Upper lobe of left lung (tissue), 6 donors: Measurements from ENCODE around the gene PACS2. TPM values are rescaled to one million over a fixed set of nuclear protein-coding genes. Genes with fewer than 3 reads are reported as not detected.
A peak's percentile ranks its signal among the peaks of the same experiment; 100 is the strongest.
"Not testable (repeated sequence)": the region's sequence is repeated elsewhere in the genome, so short reads cannot be mapped to it uniquely, and the experiment has no call there.

Source experiments
- ATAC-seq, 2 donors: fragments of 200-7000 bp; cut with Tn5 transposase; one replicate each; pipeline ENCODE4 v1.9.1; 2022; ENCODE audit warnings: mild to moderate bottlenecking in 2 of 2, moderate library complexity in 2 of 2; ENCODE audit not compliant: low FRiP score in 2 of 2
- DNase-seq, 2 donors: peaks; one replicate each; pipeline ENCODE4 v3.0.0-alpha.2; 2019 to 2020
- H3K27ac ChIP-seq, 4 donors: fragments of 200-600 bp; sonication (generic); one replicate each; pipeline ENCODE4 v1.5.1; 2016 to 2019
- H3K27me3 ChIP-seq, 4 donors: fragments of 200-600 bp; sonication (generic); one replicate each; pipeline ENCODE4 v1.5.1; 2017 to 2019
- H3K36me3 ChIP-seq, 4 donors: fragments of 200-600 bp; sonication (generic); one replicate each; pipeline ENCODE4 v1.5.1; 2016 to 2019
- H3K4me1 ChIP-seq, 4 donors: fragments of 200-600 bp; sonication (generic); one replicate each; pipeline ENCODE4 v1.5.1; 2018 to 2019
- H3K4me3 ChIP-seq, 4 donors: fragments of 200-600 bp; sonication (generic); one replicate each; pipeline ENCODE4 v1.5.1; 2017 to 2019; ENCODE audit warnings: mild to moderate bottlenecking in 2 of 4, moderate library complexity in 1 of 4
- H3K9me3 ChIP-seq, 4 donors: fragments of 200-600 bp; sonication (generic); one replicate each; pipeline ENCODE4 v1.5.1; 2018 to 2019
- EP300 ChIP-seq, 4 donors: sonication (generic); formaldehyde crosslinking; IDR thresholded peaks; one replicate each; pipeline ENCODE4 v1.5.1; 2017; ENCODE audit warnings: antibody characterized with exemption in 4 of 4, control low read depth in 2 of 4
- POLR2A ChIP-seq, 4 donors: fragments of 450-650 bp; IDR thresholded peaks; one replicate each; pipeline ENCODE4 v1.5.1; 2016 to 2017; ENCODE audit warnings: antibody characterized with exemption in 4 of 4, mild to moderate bottlenecking in 2 of 4
- POLR2AphosphoS5 ChIP-seq, 2 donors: sonication (generic); formaldehyde crosslinking; IDR thresholded peaks; one replicate each; pipeline ENCODE4 v1.5.1; 2017; ENCODE audit warnings: antibody characterized with exemption in 2 of 2
- WGBS, 2 donors: methylation state at CpG; one replicate each; pipeline ENCODE4 v1.1.5; 2017 to 2018; 5-methylcytosine and 5-hydroxymethylcytosine counted together
- total RNA-seq, 6 donors: library from RNA; depleted of rRNA in 4 of 6; stranded (reverse); fragments of >200 nt in 4 of 6; gene quantifications; one replicate each; pipeline versions ENCODE4 v1.1.0 to v1.2.1, GENCODE V29; 2016 to 2021
- TF ChIP-seq, protein P1 (sequence below), 6 experiments: fragments of 450-650 bp in 4 of 6; fragments of 200-600 bp in 2 of 6; sonication (generic) in 2 of 6; IDR thresholded peaks; one replicate each; pipeline ENCODE4 v1.5.1; 2016 to 2019; ENCODE audit warnings: antibody characterized with exemption in 6 of 6
- donor health status: DM: no; HTN: no; CAD: no; lungs with moderate emphysema.
- donor health status: DM: no; HTN: yes; CAD: no; lungs with severe emphysema.

Gene PACS2
- total RNA-seq, 6 donors from 2014 or later, result 53.4 to 204 (median 86.5) TPM

DNA sequence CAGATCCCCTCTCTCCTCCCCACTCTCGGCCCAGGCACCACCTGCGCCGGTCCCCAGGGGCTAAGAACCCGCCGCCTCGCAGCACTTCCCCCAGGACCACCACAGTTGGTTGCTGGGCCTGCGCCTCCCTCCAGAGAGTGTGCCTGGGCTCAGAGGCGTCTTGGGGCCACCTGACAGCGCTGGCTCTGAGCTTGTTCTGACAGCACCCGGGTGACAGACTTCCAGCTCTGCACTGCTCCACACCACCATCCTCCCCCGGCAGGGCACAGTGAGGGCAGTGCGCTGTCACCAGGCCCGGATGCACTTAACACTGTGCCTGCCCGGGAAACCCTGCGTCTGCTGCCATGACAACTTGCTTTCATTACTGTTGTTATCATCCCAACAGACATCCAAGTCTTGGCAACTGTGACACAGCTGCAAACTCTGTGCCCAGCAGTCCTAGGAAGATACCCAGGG, 20.4 kb upstream of the PACS2 start:
- DNase-seq (peak in 1 of 2 donors; percentile 68), ATAC-seq (peak; percentile 51 to 84)
- 17 to 39% methylated on average over 1 to 11 of the region's 15 CpGs for WGBS, 2 donors
- Histone ChIP-seq H3K4me3 (no peak overlapping the region), H3K4me1 (peaks cover 22 to 60% (median 29%) of the 10 kb centered on the region in 4 donors), H3K27ac (no peak overlapping the region), H3K9me3 (no peaks in the 10 kb centered on the region), H3K27me3 (no peaks in the 10 kb centered on the region), H3K36me3 (no peaks in the 10 kb centered on the region)
- no peak for TF ChIP-seq POLR2A (IDR thresholded peaks at IDR 0.05)
- TF ChIP-seq, protein P1, sequence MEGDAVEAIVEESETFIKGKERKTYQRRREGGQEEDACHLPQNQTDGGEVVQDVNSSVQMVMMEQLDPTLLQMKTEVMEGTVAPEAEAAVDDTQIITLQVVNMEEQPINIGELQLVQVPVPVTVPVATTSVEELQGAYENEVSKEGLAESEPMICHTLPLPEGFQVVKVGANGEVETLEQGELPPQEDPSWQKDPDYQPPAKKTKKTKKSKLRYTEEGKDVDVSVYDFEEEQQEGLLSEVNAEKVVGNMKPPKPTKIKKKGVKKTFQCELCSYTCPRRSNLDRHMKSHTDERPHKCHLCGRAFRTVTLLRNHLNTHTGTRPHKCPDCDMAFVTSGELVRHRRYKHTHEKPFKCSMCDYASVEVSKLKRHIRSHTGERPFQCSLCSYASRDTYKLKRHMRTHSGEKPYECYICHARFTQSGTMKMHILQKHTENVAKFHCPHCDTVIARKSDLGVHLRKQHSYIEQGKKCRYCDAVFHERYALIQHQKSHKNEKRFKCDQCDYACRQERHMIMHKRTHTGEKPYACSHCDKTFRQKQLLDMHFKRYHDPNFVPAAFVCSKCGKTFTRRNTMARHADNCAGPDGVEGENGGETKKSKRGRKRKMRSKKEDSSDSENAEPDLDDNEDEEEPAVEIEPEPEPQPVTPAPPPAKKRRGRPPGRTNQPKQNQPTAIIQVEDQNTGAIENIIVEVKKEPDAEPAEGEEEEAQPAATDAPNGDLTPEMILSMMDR (IDR thresholded peaks at IDR 0.05), result peak in 1 of 6 experiments; percentile 19
- peak in 1 of 2 donors; percentile 38 for TF ChIP-seq POLR2AphosphoS5 (IDR thresholded peaks at IDR 0.05)

DNA sequence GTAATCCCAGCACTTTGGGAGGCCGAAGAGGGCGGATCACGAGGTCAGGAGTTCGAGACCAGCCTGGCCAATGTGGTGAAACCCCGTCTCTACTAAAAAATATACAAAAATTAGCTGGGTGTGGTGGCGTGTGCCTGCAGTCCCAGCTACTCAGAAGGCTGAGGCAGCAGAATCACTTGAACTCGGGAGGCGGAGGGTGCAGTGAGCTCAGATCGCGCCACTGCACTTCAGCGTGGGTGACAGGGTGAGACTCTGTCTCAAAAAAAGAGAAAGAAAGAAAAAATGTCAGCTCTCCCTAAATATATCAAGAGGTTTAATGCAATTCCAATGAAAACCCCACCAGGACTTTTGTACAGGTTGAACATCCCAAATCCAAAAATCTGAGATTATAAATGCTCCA, 17.2 kb upstream of the PACS2 start:
- H3K36me3 ChIP-seq, H3K27ac ChIP-seq, DNase-seq, H3K27me3 ChIP-seq, H3K9me3 ChIP-seq, ATAC-seq, H3K4me3 ChIP-seq: not testable (repeated sequence)
- 95 to 97% methylated on average over 11 of the region's 11 CpGs for WGBS, 2 donors
- H3K4me1 ChIP-seq, result peaks cover 32 to 56% (median 45%) of the 10 kb centered on the region in 4 donors

DNA sequence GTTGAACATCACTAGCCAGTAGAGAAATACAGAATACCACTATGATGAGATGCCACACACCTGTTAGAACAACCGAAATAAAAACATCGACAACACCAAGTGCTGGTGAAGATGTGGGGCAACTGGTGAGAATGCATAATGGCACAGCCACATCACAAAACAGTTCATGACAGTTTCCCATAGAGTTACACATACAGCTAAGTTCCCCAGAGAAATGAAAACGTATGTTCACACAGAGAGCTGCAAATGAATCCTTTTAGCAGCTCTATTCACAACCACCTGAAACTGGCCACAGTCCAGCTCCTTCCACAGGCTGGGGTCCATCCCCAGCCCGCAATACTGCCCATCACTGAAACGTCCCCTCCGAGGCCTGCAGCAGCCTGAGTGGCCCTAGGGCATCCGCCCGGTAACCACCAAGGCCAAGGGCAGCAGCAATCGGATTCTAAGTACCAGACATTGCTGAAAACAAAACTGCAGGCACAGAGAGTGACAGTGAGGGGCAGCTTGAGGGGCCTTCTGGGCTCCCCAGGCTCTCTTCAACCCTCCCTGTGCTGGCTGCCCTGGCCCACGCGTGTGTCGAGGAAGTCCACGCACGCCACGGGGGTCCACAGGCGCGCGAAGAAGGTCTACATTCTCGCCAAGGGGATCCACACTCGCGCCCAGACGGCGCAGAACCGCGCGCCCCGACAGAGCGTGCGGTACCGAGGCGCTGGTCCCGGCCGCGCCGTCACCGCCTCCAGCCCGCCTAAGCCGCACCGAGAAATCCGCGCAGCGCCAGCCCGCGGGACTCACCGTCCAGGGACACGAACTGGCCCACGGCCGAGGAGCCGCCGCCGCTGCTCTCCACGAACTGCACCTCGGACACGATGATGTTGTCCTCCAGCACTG, 14.7 kb upstream of the PACS2 start:
- peaks cover 15 to 35% (median 22%) of the 10 kb centered on the region in 4 donors for H3K4me1 ChIP-seq
- peak overlapping the region; percentile 55 to 86 (median 82) for H3K4me3 ChIP-seq
- no peaks in the 10 kb centered on the region for H3K36me3 ChIP-seq
- no peaks in the 10 kb centered on the region for H3K9me3 ChIP-seq
- no peaks in the 10 kb centered on the region for H3K27me3 ChIP-seq
- peak overlapping the region; percentile 89 to 99 (median 93) for H3K27ac ChIP-seq
- peak in 1 of 2 donors; percentile 1 for ATAC-seq
- 18 to 30% methylated on average over 11 to 17 of the region's 54 CpGs for WGBS, 2 donors
- no peak for TF ChIP-seq EP300 (IDR thresholded peaks at IDR 0.05)
- TF ChIP-seq POLR2A (IDR thresholded peaks at IDR 0.05), result no peak
- DNase-seq, result peak in 1 of 2 donors; percentile 29

DNA sequence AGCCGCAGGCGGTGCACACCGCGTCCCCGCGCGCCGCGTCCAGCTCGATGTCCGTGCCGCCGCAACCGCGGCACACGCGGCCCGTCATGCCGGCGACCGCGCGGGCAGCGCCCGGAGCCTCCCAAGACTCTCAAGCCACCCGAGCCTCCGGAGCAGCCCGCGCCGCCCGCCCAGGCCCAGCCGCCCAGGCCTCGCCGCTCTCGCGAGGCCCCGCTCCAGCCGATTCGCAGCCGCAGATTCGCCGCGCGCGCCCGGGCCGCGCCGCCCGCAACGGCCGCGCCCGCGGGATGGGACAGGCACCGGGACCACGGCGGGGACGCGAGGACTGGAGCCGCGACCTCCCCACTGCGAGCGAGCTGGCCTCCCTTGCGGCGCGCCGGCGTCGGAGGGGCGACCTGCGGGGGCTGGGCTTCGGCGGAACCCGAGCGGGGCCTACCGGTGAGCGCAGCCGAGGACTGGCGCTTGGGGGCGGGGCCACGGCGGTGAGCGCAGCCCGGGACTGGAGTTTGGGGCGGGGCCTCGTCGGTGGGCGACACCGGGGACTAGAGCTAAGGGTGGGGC, 13.9 kb upstream of the PACS2 start, which contains the start of gene BRF1:
BRF1 (minus strand) TSS at position 460 of the 561 bp plus-strand sequence; CDS start at position 88, 372 bp downstream.
- Histone ChIP-seq H3K27me3 (no peaks in the 10 kb centered on the region), H3K4me3 (peak within 1 kb of the TSS; percentile 55 to 86 (median 82)), H3K4me1 (peaks cover 15 to 34% (median 22%) of the 10 kb centered on the region in 4 donors), H3K9me3 (no peaks in the 10 kb centered on the region), H3K27ac (peak within 1 kb of the TSS; percentile 89 to 99 (median 93)), H3K36me3 (no peaks in the 10 kb centered on the region)
- TF ChIP-seq, protein P1 (IDR thresholded peaks at IDR 0.05), result peak in 2 of 6 experiments; percentile 25 to 28
- TF ChIP-seq POLR2A (IDR thresholded peaks at IDR 0.05) (peak in 3 of 4 donors; percentile 53 to 86 (median 73)), POLR2AphosphoS5 (IDR thresholded peaks at IDR 0.05) (peak in 1 of 2 donors; percentile 81), EP300 (IDR thresholded peaks at IDR 0.05) (no peak)
- DNase-seq (peak; percentile 96 to 99), ATAC-seq (peak; percentile 96 to 98)
- 3% methylated on average over 8 of the region's 90 CpGs; no CpG with 5 or more reads in 1 of the 2 donors for WGBS, 2 donors

DNA sequence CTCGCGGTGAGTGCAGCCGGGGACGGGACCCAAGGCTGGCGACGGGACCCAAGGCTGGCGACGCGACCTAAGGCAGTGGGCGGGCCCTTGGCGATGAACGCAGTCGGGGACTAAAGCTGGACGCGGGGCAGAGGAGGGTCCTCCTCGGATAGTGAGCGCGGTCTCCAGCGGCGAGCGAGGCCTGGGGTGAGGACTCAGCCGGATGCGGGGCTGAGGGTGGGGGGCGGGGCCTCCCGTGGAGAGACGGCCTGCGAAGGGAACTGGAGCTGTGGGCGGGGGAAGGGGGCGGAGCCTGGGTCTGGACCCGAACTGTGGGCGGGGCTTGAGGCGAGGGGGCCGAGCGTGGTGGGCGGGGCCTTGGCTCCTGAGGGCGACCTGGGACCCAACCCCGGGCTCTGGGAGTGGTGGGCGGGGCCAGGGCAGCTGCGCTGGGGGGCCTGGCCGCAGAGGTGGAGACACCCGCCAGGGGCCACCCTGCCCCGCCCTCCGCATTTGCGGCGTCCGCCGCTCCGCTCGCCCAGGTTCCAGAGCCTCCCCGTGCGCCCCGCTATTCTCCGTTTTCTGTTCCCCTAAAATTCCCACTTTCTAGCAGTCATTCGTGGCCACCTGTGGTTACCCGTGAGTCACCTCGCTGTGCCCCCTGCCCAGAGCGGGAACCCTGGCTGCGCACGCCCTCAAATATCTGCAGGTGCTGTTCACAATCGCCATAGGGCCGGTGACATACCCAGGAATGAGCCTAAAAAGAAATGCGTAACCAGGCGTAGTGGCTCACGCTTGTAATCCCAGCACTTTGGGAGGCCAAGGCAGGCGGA, 13.2 kb upstream of the PACS2 start:
- WGBS, 2 donors, result 10 to 11% methylated on average over 16 to 37 of the region's 65 CpGs
- Histone ChIP-seq H3K9me3 (no peaks in the 10 kb centered on the region), H3K27me3 (no peaks in the 10 kb centered on the region), H3K36me3 (no peaks in the 10 kb centered on the region), H3K4me3 (peak overlapping the region; percentile 55 to 86 (median 82)), H3K27ac (peak overlapping the region; percentile 89 to 99 (median 93)), H3K4me1 (peaks cover 15 to 34% (median 22%) of the 10 kb centered on the region in 4 donors)
- ATAC-seq (peak; percentile 97 to 98), DNase-seq (peak; percentile 99 to 100)
- peak; percentile 68 to 82 for TF ChIP-seq POLR2AphosphoS5 (IDR thresholded peaks at IDR 0.05)
- peak in 1 of 4 donors; percentile 65 for TF ChIP-seq POLR2A (IDR thresholded peaks at IDR 0.05)
- TF ChIP-seq, protein P1 (IDR thresholded peaks at IDR 0.05), result peak in 1 of 6 experiments; percentile 7
- TF ChIP-seq EP300 (IDR thresholded peaks at IDR 0.05), result no peak

DNA sequence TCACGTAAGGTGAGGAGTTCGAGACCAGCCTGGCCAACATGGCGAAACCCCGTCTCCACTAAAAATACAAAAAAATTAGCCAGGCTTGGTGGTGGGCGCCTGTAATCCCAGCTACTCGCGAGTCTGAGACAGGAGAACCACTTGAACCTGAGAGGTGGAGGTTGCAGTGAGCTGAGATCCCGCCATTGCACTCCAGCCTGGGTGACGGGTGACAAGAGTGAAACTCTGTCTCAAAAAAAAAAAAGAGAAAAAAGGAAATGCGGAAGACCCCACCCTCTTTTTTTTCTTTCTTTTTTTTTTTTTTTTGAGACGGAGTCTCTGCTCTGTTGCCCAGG, 12.7 kb upstream of the PACS2 start:
- not testable (repeated sequence) for H3K9me3 ChIP-seq, DNase-seq, H3K27me3 ChIP-seq, ATAC-seq, H3K36me3 ChIP-seq
- H3K4me1 ChIP-seq, result peaks cover 15 to 34% (median 22%) of the 10 kb centered on the region in 4 donors
- H3K4me3 ChIP-seq, result peak overlapping the region in 3 of 4 donors; percentile 77 to 86 (median 86)
- peak overlapping the region; percentile 89 to 99 (median 93) for H3K27ac ChIP-seq
- WGBS, 2 donors, result 69 to 89% methylated on average over 11 of the region's 11 CpGs
